Keratinocyte (primary cell): ENCODE measurements around the gene ZSCAN1.

Experiments used
- EZH2 ChIP-seq: IDR thresholded peaks from one replicate; pipeline ENCODE4 v1.6.1; 2012; ENCODE audit warnings: inconsistent platforms, mild to moderate bottlenecking, low read length, moderate library complexity
- TF ChIP-seq, protein P1 (sequence below), 3 experiments: IDR thresholded peaks in 1 of 3; conservative IDR thresholded peaks in 1 of 3; optimal IDR thresholded peaks in 1 of 3; 2 replicates in 2 of 3; 3 replicates in 1 of 3; pipeline versions ENCODE3 to v1.5.1; 2011; ENCODE audit warnings: low read length in 3 of 3, mild to moderate bottlenecking in 3 of 3, moderate library complexity in 2 of 3, control low read depth in 1 of 3, inconsistent platforms in 1 of 3; ENCODE audit not compliant: insufficient read depth in 2 of 3; ENCODE audit errors: extremely low read depth in 1 of 3

DNA sequence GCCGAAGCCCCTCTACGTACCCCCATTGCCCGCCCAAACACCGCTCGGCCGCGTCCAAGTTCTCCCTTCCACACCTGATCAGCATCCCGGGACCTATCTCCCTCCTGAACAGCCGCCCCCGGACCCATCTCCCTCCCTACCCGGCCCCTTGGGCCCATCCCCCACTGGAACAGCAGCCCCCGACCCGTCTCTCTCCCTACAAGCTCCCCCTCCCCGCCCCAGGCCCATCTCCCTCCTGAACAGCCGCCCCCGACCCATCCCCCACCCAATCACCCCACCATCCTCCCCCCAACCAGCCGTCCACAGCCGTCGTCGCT, 610 bp downstream of the ZSCAN1 start:
- no peak for TF ChIP-seq EZH2
- TF ChIP-seq, protein P1, sequence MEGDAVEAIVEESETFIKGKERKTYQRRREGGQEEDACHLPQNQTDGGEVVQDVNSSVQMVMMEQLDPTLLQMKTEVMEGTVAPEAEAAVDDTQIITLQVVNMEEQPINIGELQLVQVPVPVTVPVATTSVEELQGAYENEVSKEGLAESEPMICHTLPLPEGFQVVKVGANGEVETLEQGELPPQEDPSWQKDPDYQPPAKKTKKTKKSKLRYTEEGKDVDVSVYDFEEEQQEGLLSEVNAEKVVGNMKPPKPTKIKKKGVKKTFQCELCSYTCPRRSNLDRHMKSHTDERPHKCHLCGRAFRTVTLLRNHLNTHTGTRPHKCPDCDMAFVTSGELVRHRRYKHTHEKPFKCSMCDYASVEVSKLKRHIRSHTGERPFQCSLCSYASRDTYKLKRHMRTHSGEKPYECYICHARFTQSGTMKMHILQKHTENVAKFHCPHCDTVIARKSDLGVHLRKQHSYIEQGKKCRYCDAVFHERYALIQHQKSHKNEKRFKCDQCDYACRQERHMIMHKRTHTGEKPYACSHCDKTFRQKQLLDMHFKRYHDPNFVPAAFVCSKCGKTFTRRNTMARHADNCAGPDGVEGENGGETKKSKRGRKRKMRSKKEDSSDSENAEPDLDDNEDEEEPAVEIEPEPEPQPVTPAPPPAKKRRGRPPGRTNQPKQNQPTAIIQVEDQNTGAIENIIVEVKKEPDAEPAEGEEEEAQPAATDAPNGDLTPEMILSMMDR (optimal IDR thresholded peaks at IDR 0.05 in 1 of 3, IDR thresholded peaks at IDR 0.05 in 1 of 3, conservative IDR thresholded peaks at IDR 0.05 in 1 of 3; ENCODE audit: extremely low read depth in 1 of 3, insufficient read depth in 2 of 3, low read length in 3 of 3) = no peak
